ENCODE results near the gene HEPACAM.

- TF ChIP-seq POLR2A (IDR thresholded peaks at IDR 0.05) (no peak), CTCF (IDR thresholded peaks at IDR 0.05) (no peak)
These were observed 15.5 kb upstream of the HEPACAM start for GRCh38 chr11:124951341-124951740.
